ENCODE data around the gene PADI4. TPM values are rescaled to one million over a fixed set of nuclear protein-coding genes. Genes with fewer than 3 reads are reported as not detected.
"Not testable (repeated sequence)": the region's sequence is repeated elsewhere in the genome, so short reads cannot be mapped to it uniquely, and the experiment has no call there.

PADI4 gene
- total RNA-seq, 1 donor from 2014 or later, result 0.67 TPM

- ATAC-seq (no peak), DNase-seq (no peak)
- intact Hi-C loops (cut with micrococcal nuclease), result no loop called here
These were observed 32.4 kb downstream of the PADI4 start for GRCh38 chr1:17340358-17340757.

- intact Hi-C loops (cut with micrococcal nuclease), result no loop called here
- ATAC-seq (no peak), DNase-seq (no peak)
These were observed 34.0 kb downstream of the PADI4 start for GRCh38 chr1:17342014-17342441.

- intact Hi-C loops (cut with micrococcal nuclease); ATAC-seq; DNase-seq: not testable (repeated sequence)
These were observed 37.5 kb downstream of the PADI4 start for GRCh38 chr1:17345506-17345905.

- ATAC-seq, result no peak
- intact Hi-C loops (cut with micrococcal nuclease), result no loop called here
These were observed 38.2 kb downstream of the PADI4 start for GRCh38 chr1:17346046-17346789.

GRCh38 chr1:17347769-17348592 is 40.0 kb downstream of the PADI4 start:
- DNase-seq (no peak), ATAC-seq (no peak)
- intact Hi-C loops (cut with micrococcal nuclease), result no loop called here

More at GRCh38 chr1:17346046-17346789, 38.2 kb downstream of the PADI4 start:
- no peak for DNase-seq

- intact Hi-C loops (cut with micrococcal nuclease), result no loop called here
- DNase-seq, result no peak
- ATAC-seq, result no peak
These were observed 40.7 kb downstream of the PADI4 start for GRCh38 chr1:17348593-17349234.

GRCh38 chr1:17350083-17350482 is 42.1 kb downstream of the PADI4 start:
- DNase-seq (no peak), ATAC-seq (no peak)
- intact Hi-C loops (cut with micrococcal nuclease), result no loop called here

GRCh38 chr1:17350928-17351446 is 43.0 kb downstream of the PADI4 start:
- intact Hi-C loops (cut with micrococcal nuclease), result no loop called here
- DNase-seq (no peak), ATAC-seq (no peak)

- intact Hi-C loops (cut with micrococcal nuclease), result no loop called here
- ATAC-seq (no peak), DNase-seq (no peak)
These were observed 43.8 kb downstream of the PADI4 start for GRCh38 chr1:17351598-17352324.

- ATAC-seq (no peak), DNase-seq (no peak)
- intact Hi-C loops (cut with micrococcal nuclease), result no loop called here
These were observed 44.5 kb downstream of the PADI4 start for GRCh38 chr1:17352419-17352909.

- no peak for DNase-seq
- no peak for ATAC-seq
- intact Hi-C loops (cut with micrococcal nuclease), result no loop called here
These were observed 47.9 kb downstream of the PADI4 start for GRCh38 chr1:17355898-17356297.

- no peak for DNase-seq
- intact Hi-C loops (cut with micrococcal nuclease), result no loop called here
- ATAC-seq, result no peak
These were observed 48.5 kb downstream of the PADI4 start for GRCh38 chr1:17356387-17357026.

GRCh38 chr1:17358557-17358956 is 50.6 kb downstream of the PADI4 start:
- DNase-seq (no peak), ATAC-seq (no peak)
- intact Hi-C loops (cut with micrococcal nuclease), result no loop called here

- intact Hi-C loops (cut with micrococcal nuclease), result no loop called here
- DNase-seq, result no peak
- ATAC-seq, result no peak
These were observed 51.0 kb downstream of the PADI4 start for GRCh38 chr1:17359031-17359430.

- no peak for ATAC-seq
- intact Hi-C loops (cut with micrococcal nuclease), result no loop called here
- DNase-seq, result no peak
These were observed 51.8 kb downstream of the PADI4 start for GRCh38 chr1:17359808-17360207.

GRCh38 chr1:17360272-17360956 is 52.4 kb downstream of the PADI4 start:
- DNase-seq (no peak), ATAC-seq (no peak)
- intact Hi-C loops (cut with micrococcal nuclease), result no loop called here

- DNase-seq, result no peak
- intact Hi-C loops (cut with micrococcal nuclease), result no loop called here
- no peak for ATAC-seq
These were observed 53.7 kb downstream of the PADI4 start for GRCh38 chr1:17361687-17362086.

- ATAC-seq, result no peak
- DNase-seq, result no peak
- intact Hi-C loops (cut with micrococcal nuclease), result no loop called here
These were observed 55.4 kb downstream of the PADI4 start for GRCh38 chr1:17363351-17363750.

Data from left ventricle myocardium superior (tissue), 1 donor.